22Rv1 (cell line): ENCODE results near the gene CDC42BPB.

Experiments used
- ZFX ChIP-seq: fragments of 450-650 bp; IDR thresholded peaks from 2 replicates; pipeline ENCODE4 v1.6.1; 2017; ENCODE audit warnings: antibody characterized with exemption, borderline replicate concordance
- TF ChIP-seq, protein P1 (sequence below): fragments of 450-650 bp; IDR thresholded peaks from 2 replicates; pipeline ENCODE4 v1.5.1; 2017; ENCODE audit warnings: mild to moderate bottlenecking

DNA sequence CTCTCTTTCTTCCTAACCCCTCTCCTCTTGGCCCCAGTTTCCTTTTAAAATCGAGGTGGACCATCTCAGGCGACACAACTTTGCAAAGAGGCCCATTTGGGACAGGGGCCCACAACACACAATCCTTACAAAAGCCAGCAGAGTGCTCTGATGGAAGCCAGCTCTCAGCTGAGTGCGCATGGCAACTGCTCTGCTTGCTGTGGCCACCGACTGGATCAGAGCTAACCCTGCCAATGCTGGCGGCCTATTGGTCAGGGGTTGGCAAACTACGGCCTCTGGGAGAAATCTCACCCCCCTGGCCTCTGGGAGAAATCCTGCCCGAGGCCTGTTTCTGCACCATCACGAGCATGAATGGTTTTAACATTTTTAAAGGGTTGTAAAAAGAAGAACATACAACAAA is 79.9 kb downstream of the CDC42BPB start:
- TF ChIP-seq, protein P1, sequence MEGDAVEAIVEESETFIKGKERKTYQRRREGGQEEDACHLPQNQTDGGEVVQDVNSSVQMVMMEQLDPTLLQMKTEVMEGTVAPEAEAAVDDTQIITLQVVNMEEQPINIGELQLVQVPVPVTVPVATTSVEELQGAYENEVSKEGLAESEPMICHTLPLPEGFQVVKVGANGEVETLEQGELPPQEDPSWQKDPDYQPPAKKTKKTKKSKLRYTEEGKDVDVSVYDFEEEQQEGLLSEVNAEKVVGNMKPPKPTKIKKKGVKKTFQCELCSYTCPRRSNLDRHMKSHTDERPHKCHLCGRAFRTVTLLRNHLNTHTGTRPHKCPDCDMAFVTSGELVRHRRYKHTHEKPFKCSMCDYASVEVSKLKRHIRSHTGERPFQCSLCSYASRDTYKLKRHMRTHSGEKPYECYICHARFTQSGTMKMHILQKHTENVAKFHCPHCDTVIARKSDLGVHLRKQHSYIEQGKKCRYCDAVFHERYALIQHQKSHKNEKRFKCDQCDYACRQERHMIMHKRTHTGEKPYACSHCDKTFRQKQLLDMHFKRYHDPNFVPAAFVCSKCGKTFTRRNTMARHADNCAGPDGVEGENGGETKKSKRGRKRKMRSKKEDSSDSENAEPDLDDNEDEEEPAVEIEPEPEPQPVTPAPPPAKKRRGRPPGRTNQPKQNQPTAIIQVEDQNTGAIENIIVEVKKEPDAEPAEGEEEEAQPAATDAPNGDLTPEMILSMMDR, result no peak
- TF ChIP-seq ZFX, result no peak
